ENCODE results near the gene PLAC8. TPM values are rescaled to one million over a fixed set of nuclear protein-coding genes. Genes with fewer than 3 reads are reported as not detected.

The PLAC8 gene, protein sequence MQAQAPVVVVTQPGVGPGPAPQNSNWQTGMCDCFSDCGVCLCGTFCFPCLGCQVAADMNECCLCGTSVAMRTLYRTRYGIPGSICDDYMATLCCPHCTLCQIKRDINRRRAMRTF
- total RNA-seq: 0.40 and 0.57 TPM in 2 replicates
- long read RNA-seq: 0 reads

DNA sequence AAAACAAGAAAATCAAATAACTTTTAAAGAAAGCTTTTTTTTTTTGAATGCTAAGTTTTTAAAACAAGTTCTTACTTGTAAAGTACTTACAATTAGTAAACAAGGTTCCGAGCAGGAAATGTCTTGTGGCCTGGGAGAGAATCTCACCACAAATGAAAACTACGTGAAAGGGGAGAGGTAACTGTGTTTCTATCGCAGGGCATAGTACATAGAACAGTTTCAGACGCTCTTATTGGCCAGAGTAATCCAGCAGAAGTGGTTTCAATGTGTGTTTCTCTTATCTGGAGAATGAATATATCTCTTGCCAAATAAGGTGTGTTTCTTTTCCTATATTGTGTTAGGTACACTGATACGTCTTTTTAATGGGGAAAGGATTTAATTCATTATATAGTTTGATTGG is at the start of gene PLAC8:
Gene PLAC8 (minus strand): TSS at position 154 of the 400 bp plus-strand sequence. CDS start 6,808 bp downstream, outside the sequence.
- H3K4me3 Mint-ChIP-seq: no peak within 1 kb of the TSS
- H3K36me3 Mint-ChIP-seq (ENCODE audit: low read depth): no peaks in the 10 kb centered on the region
- no peak for TF ChIP-seq CTCF (conservative IDR thresholded peaks at IDR 0.05)
- DNase-seq (ENCODE audit: low read depth, low spot score): no peak
- H3K9me3 Mint-ChIP-seq: no peaks in the 10 kb centered on the region
- H3K4me1 Mint-ChIP-seq: peaks cover 21% of the 10 kb centered on the region
- H3K27ac Mint-ChIP-seq (ENCODE audit: unreplicated experiment): no peak within 1 kb of the TSS
- peaks cover 11% of the 10 kb centered on the region for H3K27me3 Mint-ChIP-seq (ENCODE audit: low read depth)

DNA sequence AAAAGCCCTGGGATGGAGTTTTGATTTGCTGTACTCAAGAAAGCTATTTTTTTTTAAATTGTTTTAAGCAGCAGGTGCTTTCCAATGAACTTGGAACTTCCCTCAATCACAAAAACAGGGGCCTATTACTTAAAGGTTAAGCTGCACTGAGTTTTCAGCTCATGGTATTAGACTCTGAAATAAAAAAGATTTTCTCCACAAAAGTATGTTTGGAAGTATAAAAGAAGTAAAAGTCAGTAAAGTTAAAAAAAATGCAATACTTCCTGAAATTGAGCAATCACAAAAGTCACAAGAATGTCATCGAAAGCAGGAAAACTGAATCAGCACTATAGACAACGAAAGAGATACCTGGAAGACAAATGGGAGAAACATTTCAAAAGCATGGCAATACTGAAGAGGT is 38.9 kb upstream of the PLAC8 start:
- H3K4me1 Mint-ChIP-seq: no peaks in the 10 kb centered on the region
- H3K27ac Mint-ChIP-seq (ENCODE audit: unreplicated experiment): no peak overlapping the region
- no peak for TF ChIP-seq CTCF (conservative IDR thresholded peaks at IDR 0.05)

GRCh38 chr4:83152746-83153145 is 38.2 kb upstream of the PLAC8 start:
- no peak for DNase-seq (ENCODE audit: low read depth, low spot score)
- Mint-ChIP-seq H3K27me3 (ENCODE audit: low read depth) (no peaks in the 10 kb centered on the region), H3K4me3 (no peak overlapping the region), H3K36me3 (ENCODE audit: low read depth) (no peaks in the 10 kb centered on the region), H3K9me3 (peaks cover 3% of the 10 kb centered on the region), H3K27ac (ENCODE audit: unreplicated experiment) (no peak overlapping the region), H3K4me1 (no peaks in the 10 kb centered on the region)
- no peak for TF ChIP-seq CTCF (conservative IDR thresholded peaks at IDR 0.05)

More for the DNA sequence above, 38.9 kb upstream of the PLAC8 start:
- Mint-ChIP-seq H3K9me3 (peaks cover 3% of the 10 kb centered on the region), H3K27me3 (ENCODE audit: low read depth) (no peaks in the 10 kb centered on the region), H3K36me3 (ENCODE audit: low read depth) (no peaks in the 10 kb centered on the region), H3K4me3 (no peak overlapping the region)
- DNase-seq (ENCODE audit: low read depth, low spot score): no peak

GRCh38 chr4:83151651-83152050 is 37.1 kb upstream of the PLAC8 start:
- Mint-ChIP-seq H3K4me1 (no peaks in the 10 kb centered on the region), H3K9me3 (peaks cover 3% of the 10 kb centered on the region), H3K27ac (ENCODE audit: unreplicated experiment) (no peak overlapping the region), H3K4me3 (no peak overlapping the region), H3K36me3 (ENCODE audit: low read depth) (no peaks in the 10 kb centered on the region), H3K27me3 (ENCODE audit: low read depth) (no peaks in the 10 kb centered on the region)
- TF ChIP-seq CTCF (conservative IDR thresholded peaks at IDR 0.05): no peak
- DNase-seq (ENCODE audit: low read depth, low spot score): no peak

GRCh38 chr4:83150653-83151330 is 36.3 kb upstream of the PLAC8 start:
- Mint-ChIP-seq H3K27ac (ENCODE audit: unreplicated experiment) (no peak overlapping the region), H3K4me3 (no peak overlapping the region), H3K36me3 (ENCODE audit: low read depth) (no peaks in the 10 kb centered on the region), H3K27me3 (ENCODE audit: low read depth) (no peaks in the 10 kb centered on the region), H3K4me1 (no peaks in the 10 kb centered on the region), H3K9me3 (no peaks in the 10 kb centered on the region)
- no peak for DNase-seq (ENCODE audit: low read depth, low spot score)
- no peak for TF ChIP-seq CTCF (conservative IDR thresholded peaks at IDR 0.05)
